Measurements from ENCODE around the gene NHSL1. TPM values are rescaled to one million over a fixed set of nuclear protein-coding genes. Genes with fewer than 3 reads are reported as not detected.

NHSL1 gene
- total RNA-seq, 2 donors from 2014 or later: 16.3 to 17.5 TPM

- Histone ChIP-seq H3K36me3 (ENCODE audit: control insufficient read depth, insufficient read depth, low read length) (peaks cover 25% of the 10 kb centered on the region), H3K27ac (ENCODE audit: low read depth, low read length) (no peak overlapping the region), H3K9me3 (ENCODE audit: control insufficient read depth, low read length) (no peaks in the 10 kb centered on the region), H3K4me1 (ENCODE audit: control insufficient read depth, insufficient read depth, low read length) (no peaks in the 10 kb centered on the region), H3K27me3 (ENCODE audit: control insufficient read depth, insufficient read depth, low read length, poor library complexity, severe bottlenecking) (no peaks in the 10 kb centered on the region), H3K9ac (ENCODE audit: extremely low read depth, low read length, poor library complexity, severe bottlenecking) (no peak overlapping the region), H3K4me3 (ENCODE audit: low read length) (no peak overlapping the region)
- no peaks in the 10 kb centered on the region for H3K27me3 Mint-ChIP-seq (ENCODE audit: insufficient read depth)
- DNase-seq: no peak
- no peak overlapping the region for H3K4me3 Mint-ChIP-seq
- peaks cover 11% of the 10 kb centered on the region for H3K36me3 Mint-ChIP-seq (ENCODE audit: low read depth)
- TF ChIP-seq, protein P1, sequence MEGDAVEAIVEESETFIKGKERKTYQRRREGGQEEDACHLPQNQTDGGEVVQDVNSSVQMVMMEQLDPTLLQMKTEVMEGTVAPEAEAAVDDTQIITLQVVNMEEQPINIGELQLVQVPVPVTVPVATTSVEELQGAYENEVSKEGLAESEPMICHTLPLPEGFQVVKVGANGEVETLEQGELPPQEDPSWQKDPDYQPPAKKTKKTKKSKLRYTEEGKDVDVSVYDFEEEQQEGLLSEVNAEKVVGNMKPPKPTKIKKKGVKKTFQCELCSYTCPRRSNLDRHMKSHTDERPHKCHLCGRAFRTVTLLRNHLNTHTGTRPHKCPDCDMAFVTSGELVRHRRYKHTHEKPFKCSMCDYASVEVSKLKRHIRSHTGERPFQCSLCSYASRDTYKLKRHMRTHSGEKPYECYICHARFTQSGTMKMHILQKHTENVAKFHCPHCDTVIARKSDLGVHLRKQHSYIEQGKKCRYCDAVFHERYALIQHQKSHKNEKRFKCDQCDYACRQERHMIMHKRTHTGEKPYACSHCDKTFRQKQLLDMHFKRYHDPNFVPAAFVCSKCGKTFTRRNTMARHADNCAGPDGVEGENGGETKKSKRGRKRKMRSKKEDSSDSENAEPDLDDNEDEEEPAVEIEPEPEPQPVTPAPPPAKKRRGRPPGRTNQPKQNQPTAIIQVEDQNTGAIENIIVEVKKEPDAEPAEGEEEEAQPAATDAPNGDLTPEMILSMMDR (conservative IDR thresholded peaks at IDR 0.05): no peak
- no peaks in the 10 kb centered on the region for H3K4me1 Mint-ChIP-seq
- no peak overlapping the region for H3K27ac Mint-ChIP-seq
- H3K9me3 Mint-ChIP-seq: no peaks in the 10 kb centered on the region
- 80 to 100% methylated on average over 2 of the region's 2 CpGs for WGBS, 2 experiments (ENCODE audit: insufficient coverage in 1 of 2, insufficient read length in 1 of 2)
Measured at GRCh38 chr6:138442663-138443062, 56.6 kb downstream of the NHSL1 start.

GRCh38 chr6:138441965-138442364, 57.3 kb downstream of the NHSL1 start:
- DNase-seq: no peak
- H3K9ac ChIP-seq (ENCODE audit: extremely low read depth, low read length, poor library complexity, severe bottlenecking): no peak overlapping the region
- Mint-ChIP-seq H3K4me1 (no peaks in the 10 kb centered on the region), H3K27me3 (ENCODE audit: insufficient read depth) (no peaks in the 10 kb centered on the region), H3K4me3 (no peak overlapping the region), H3K36me3 (ENCODE audit: low read depth) (peaks cover 11% of the 10 kb centered on the region), H3K9me3 (no peaks in the 10 kb centered on the region), H3K27ac (no peak overlapping the region)
- TF ChIP-seq, protein P1 (conservative IDR thresholded peaks at IDR 0.05): no peak
- H3K4me3 ChIP-seq (ENCODE audit: low read length): no peak overlapping the region
- peaks cover 25% of the 10 kb centered on the region for H3K36me3 ChIP-seq (ENCODE audit: control insufficient read depth, insufficient read depth, low read length)
- no peaks in the 10 kb centered on the region for H3K9me3 ChIP-seq (ENCODE audit: control insufficient read depth, low read length)
- H3K4me1 ChIP-seq (ENCODE audit: control insufficient read depth, insufficient read depth, low read length): no peaks in the 10 kb centered on the region
- H3K27ac ChIP-seq (ENCODE audit: low read depth, low read length): no peak overlapping the region
- no peaks in the 10 kb centered on the region for H3K27me3 ChIP-seq (ENCODE audit: control insufficient read depth, insufficient read depth, low read length, poor library complexity, severe bottlenecking)
- 80 to 97% methylated on average over 1 to 6 of the region's 6 CpGs for WGBS, 2 experiments (ENCODE audit: insufficient coverage in 1 of 2, insufficient read length in 1 of 2)

- no peak overlapping the region for H3K4me3 ChIP-seq (ENCODE audit: low read length)
- Mint-ChIP-seq H3K27me3 (ENCODE audit: insufficient read depth) (no peaks in the 10 kb centered on the region), H3K9me3 (no peaks in the 10 kb centered on the region), H3K4me1 (no peaks in the 10 kb centered on the region), H3K4me3 (no peak overlapping the region), H3K36me3 (ENCODE audit: low read depth) (peaks cover 6% of the 10 kb centered on the region), H3K27ac (no peak overlapping the region)
- 88 to 90% methylated on average over 4 of the region's 4 CpGs for WGBS, 2 experiments (ENCODE audit: insufficient coverage in 1 of 2, insufficient read length in 1 of 2)
- no peak overlapping the region for H3K27ac ChIP-seq (ENCODE audit: low read depth, low read length)
- no peak overlapping the region for H3K9ac ChIP-seq (ENCODE audit: extremely low read depth, low read length, poor library complexity, severe bottlenecking)
- H3K27me3 ChIP-seq (ENCODE audit: control insufficient read depth, insufficient read depth, low read length, poor library complexity, severe bottlenecking): no peaks in the 10 kb centered on the region
- TF ChIP-seq, protein P1 (conservative IDR thresholded peaks at IDR 0.05): no peak
- no peaks in the 10 kb centered on the region for H3K9me3 ChIP-seq (ENCODE audit: control insufficient read depth, low read length)
- peaks cover 25% of the 10 kb centered on the region for H3K36me3 ChIP-seq (ENCODE audit: control insufficient read depth, insufficient read depth, low read length)
- no peak for DNase-seq
- H3K4me1 ChIP-seq (ENCODE audit: control insufficient read depth, insufficient read depth, low read length): no peaks in the 10 kb centered on the region
Measured at GRCh38 chr6:138440758-138441357, 58.4 kb downstream of the NHSL1 start.
